Stomach (tissue), 4 donors: Measurements from ENCODE around the gene VSTM2B.

ENCODE experiments used
- EP300 ChIP-seq: sonication (generic); formaldehyde crosslinking; IDR thresholded peaks from one replicate; pipeline ENCODE4 v1.6.1; 2017; ENCODE audit warnings: antibody characterized with exemption
- POLR2AphosphoS5 ChIP-seq, 3 donors: sonication (generic); formaldehyde crosslinking; IDR thresholded peaks; one replicate each; pipeline ENCODE4 v1.6.1; 2016; ENCODE audit warnings: antibody characterized with exemption in 3 of 3
- TF ChIP-seq, protein P1 (sequence below), 7 experiments: fragments of 450-650 bp in 4 of 7; fragments of 200-600 bp in 3 of 7; sonication (generic) in 3 of 7; IDR thresholded peaks; one replicate each; pipeline ENCODE4 v1.5.1; 2016 to 2019; ENCODE audit warnings: antibody characterized with exemption in 7 of 7, control low read depth in 2 of 7, mild to moderate bottlenecking in 1 of 7

DNA sequence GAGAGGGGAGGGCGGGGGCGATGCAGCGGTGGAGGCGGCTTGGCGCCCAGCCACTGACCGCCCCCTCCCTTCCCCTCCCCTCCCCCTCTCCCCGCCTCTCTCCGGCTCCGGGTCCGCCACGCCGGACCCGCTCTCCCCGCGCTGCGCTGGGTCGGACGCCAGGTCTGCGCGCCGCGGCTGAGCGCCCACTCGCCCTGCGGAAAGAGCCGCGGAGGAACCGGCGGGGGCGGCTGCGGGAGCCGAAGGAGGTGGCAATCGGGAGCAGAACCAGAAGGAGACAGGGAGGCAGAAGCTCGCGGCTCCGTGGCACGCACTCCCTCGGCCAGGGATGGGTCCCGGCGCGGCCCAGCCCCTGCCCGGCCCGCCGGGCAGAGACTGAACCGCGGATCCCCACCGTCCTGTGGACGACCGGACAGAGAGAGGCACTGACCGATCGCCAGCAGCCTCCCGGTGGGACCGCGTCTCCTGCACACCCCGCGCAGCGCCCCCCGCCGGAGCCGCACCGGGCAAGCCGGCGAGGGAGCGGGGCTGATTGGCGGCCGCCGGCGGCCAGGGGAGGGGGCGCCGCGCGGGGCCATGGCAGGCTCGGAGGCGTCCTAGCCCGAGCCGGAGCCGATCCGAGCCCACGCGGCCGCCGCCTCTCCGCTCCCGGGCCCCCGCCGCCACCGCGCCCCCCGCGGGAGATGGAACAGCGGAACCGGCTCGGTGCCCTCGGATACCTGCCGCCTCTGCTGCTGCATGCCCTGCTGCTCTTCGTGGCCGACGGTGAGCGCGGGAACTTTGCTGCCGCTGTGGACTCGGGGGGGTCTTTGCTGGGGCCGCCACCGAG, at the start of gene VSTM2B:
- TF ChIP-seq POLR2AphosphoS5 (IDR thresholded peaks at IDR 0.05) (no peak), EP300 (no peak)
- TF ChIP-seq, protein P1, sequence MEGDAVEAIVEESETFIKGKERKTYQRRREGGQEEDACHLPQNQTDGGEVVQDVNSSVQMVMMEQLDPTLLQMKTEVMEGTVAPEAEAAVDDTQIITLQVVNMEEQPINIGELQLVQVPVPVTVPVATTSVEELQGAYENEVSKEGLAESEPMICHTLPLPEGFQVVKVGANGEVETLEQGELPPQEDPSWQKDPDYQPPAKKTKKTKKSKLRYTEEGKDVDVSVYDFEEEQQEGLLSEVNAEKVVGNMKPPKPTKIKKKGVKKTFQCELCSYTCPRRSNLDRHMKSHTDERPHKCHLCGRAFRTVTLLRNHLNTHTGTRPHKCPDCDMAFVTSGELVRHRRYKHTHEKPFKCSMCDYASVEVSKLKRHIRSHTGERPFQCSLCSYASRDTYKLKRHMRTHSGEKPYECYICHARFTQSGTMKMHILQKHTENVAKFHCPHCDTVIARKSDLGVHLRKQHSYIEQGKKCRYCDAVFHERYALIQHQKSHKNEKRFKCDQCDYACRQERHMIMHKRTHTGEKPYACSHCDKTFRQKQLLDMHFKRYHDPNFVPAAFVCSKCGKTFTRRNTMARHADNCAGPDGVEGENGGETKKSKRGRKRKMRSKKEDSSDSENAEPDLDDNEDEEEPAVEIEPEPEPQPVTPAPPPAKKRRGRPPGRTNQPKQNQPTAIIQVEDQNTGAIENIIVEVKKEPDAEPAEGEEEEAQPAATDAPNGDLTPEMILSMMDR (IDR thresholded peaks at IDR 0.05): no peak
